AG04450 (cell line): ENCODE results near the gene SLC47A2. TPM values are rescaled to one million over a fixed set of nuclear protein-coding genes. Genes with fewer than 3 reads are reported as not detected.

Source experiments
- CTCF ChIA-PET: fragments of 300-600, 350-600 bp; formaldehyde crosslinking; extraction: SDS; loops from one replicate; lab custom pipeline; 2022; ENCODE audit warnings: antibody characterized with exemption, inconsistent platforms; lab: Charles Lee
- POLR2A ChIA-PET: fragments of 350-600 bp; formaldehyde crosslinking; extraction: SDS; loops from one replicate; lab custom pipeline; 2021; ENCODE audit warnings: antibody characterized with exemption, inconsistent platforms; lab: Yijun Ruan, JAX
- DNase-seq: peaks from one replicate; pipeline ENCODE4 v3.0.0-alpha.2; 2011; ENCODE audit warnings: low read depth, low spot score
- H3K27ac ChIP-seq: one replicate; pipeline ENCODE4 v1.5.1; 2012; ENCODE audit warnings: low read depth, low read length, control low read depth
- H3K27me3 ChIP-seq: one replicate; pipeline ENCODE4 v1.6.0; 2012; ENCODE audit warnings: low read length; ENCODE audit not compliant: control insufficient read depth, insufficient read depth
- H3K4me3 ChIP-seq: 2 replicates; pipeline ENCODE4 v1.5.1; 2011; ENCODE audit warnings: mild to moderate bottlenecking, low read depth, low read length, control low read depth
- H3K9me3 ChIP-seq: 2 replicates; pipeline ENCODE4 v1.5.1; 2012; ENCODE audit warnings: low read length; ENCODE audit not compliant: control insufficient read depth, insufficient read depth
- CTCF ChIP-seq: IDR thresholded peaks from 2 replicates; pipeline ENCODE4 v1.5.1; 2011; ENCODE audit warnings: low read depth, low read length, control low read depth, inconsistent platforms
- polyA plus RNA-seq: library from polyadenylated mRNA; depleted of rRNA; stranded (reverse); fragments of >200 nt; gene quantifications from 2 replicates; pipeline ENCODE4 v1.2.3, GENCODE V29; 2011

SLC47A2 gene
- polyA plus RNA-seq, 1 experiment, result not detected

DNA sequence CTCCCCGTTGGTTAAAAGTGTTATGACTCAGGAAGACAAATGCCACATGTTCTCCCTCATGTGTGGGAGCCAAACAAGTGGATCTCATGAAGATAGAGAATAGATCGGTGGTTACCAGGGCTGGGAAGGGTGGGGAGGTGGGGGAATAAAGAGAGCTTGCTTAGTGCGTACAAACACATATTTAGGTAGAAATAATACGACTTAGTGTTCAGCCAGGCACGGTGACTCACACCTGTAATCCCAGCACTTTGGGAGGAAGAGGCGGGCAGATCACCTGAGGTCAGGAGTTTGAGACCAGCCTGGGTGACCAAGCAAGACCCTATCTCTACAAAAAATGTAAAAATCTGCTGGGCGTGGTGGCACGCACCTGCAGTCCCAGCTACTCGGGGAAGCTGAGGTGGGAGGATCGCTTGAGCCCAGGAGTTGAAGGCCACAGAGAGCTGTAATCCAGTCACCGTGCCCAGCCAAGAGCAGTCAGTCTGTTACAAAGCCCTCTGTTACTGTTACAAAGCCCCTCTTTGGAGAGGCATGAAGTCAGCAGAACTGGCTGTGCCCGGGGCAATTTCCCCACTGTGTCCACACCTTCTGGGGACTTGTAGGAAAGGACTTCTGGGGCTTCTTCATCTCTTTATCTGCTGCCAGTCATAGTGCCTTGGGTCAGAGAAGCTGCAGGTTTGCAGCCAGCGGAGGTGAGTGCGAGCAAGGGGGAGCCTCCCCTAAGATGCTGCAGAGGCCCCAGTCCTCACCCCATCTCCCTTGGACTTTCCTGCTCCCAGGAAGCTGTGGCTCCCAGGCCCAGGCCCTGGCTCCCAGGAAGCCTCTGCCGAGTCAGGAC lies 36.0 kb upstream of the SLC47A2 start:
- Histone ChIP-seq H3K27ac (peak overlapping the region; percentile 31), H3K9me3 (peaks cover 7% of the 10 kb centered on the region; the same call in 1 of the 2 replicates), H3K27me3 (peaks cover 28% of the 10 kb centered on the region), H3K4me3 (no peak overlapping the region)
- CTCF ChIA-PET, result interaction anchor here (0.8 to 3.0 kb wide), 6 partner anchors 8 to 14 kb away, joined by 4 to 17 read pairs (median 4); no protein-coding TSS in a partner anchor
- no peak for DNase-seq
- TF ChIP-seq CTCF, result no peak
- POLR2A ChIA-PET, result no interaction called here

DNA sequence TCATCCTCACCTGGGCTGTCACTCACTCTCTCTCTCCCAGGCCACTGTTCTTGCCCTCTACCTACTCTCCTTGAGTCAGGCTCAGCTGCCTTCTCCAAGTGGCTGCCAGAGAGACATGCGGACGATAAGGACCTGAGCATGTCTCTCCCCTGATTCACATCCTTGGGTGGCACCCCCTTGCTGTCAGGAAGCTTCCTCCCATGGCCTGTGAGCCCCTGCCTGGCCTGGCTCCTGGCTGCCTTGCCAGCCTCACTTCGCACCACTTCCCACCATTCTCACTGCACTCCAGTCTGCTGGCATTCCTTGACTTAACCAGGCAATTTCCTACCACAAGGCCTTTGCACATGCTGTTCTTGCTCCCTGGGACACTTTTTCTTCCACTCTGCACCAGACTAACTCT lies 34.5 kb upstream of the SLC47A2 start:
- POLR2A ChIA-PET, result no interaction called here
- no peak for DNase-seq
- Histone ChIP-seq H3K9me3 (peaks cover 7% of the 10 kb centered on the region; the same call in 1 of the 2 replicates), H3K4me3 (no peak overlapping the region), H3K27ac (no peak overlapping the region), H3K27me3 (peaks cover 30% of the 10 kb centered on the region)
- CTCF ChIA-PET, result interaction anchor here (1.1 kb wide), 1 partner anchor 12 kb away, joined by 5 read pairs; no protein-coding TSS in a partner anchor
- no peak for TF ChIP-seq CTCF

- DNase-seq, result no peak
- Histone ChIP-seq H3K27me3 (peaks cover 34% of the 10 kb centered on the region), H3K4me3 (no peak overlapping the region), H3K9me3 (peaks cover 7% of the 10 kb centered on the region; the same call in 1 of the 2 replicates), H3K27ac (no peak overlapping the region)
- CTCF ChIA-PET, result interaction anchor here (1.1 kb wide), 1 partner anchor 12 kb away, joined by 5 read pairs; no protein-coding TSS in a partner anchor
- POLR2A ChIA-PET, result no interaction called here
- TF ChIP-seq CTCF, result no peak
These were observed 33.7 kb upstream of the SLC47A2 start for GRCh38 chr17:19750020-19750572.

DNA sequence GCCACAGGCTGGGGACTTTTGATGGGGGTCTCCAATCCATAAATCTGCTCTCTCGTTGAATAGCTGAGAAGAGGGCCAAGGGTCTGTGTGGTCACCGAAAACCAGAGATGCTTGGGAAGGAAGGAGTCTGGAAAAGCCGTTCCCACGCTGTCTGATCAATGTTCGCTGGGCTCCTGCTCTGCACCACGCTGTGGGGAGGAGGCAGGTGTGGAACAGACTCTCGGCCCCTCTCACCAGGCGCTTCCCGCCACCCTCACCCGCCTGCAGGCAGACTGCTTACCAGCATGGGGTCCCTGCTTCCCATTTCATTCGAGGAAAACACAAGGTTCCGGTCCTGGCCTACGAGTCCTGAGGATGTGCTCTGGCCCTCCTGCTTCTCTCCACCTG lies 32.4 kb upstream of the SLC47A2 start:
- ChIA-PET POLR2A (no interaction called here), CTCF (interaction anchor here (1.1 to 1.9 kb wide), 2 partner anchors 14 to 18 kb away, joined by 3 to 9 read pairs; no protein-coding TSS in a partner anchor)
- Histone ChIP-seq H3K9me3 (peaks cover 7% of the 10 kb centered on the region; the same call in 1 of the 2 replicates), H3K4me3 (no peak overlapping the region), H3K27ac (no peak overlapping the region), H3K27me3 (peaks cover 35% of the 10 kb centered on the region)
- DNase-seq, result no peak
- TF ChIP-seq CTCF, result no peak
